Measurements from ENCODE around the gene P3H2.

DNA sequence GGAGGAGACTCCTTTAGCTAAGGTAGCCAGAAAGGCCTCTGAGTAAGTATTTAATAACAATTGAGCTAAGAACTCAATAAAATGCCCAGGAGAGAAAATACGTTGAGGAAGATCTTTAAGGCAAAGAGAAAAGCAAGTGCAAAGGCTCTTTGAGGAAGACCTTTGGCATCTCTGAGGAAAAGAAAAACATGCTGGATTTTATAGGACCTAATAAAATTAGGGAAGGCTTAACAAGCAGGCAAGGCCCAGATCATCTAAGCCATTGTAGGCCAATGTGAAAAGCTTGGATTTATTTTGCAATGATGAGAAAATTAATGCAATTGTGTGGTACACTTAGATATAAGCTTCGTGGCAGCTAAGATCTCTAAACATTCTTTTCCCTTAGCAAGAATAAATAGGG lies 75.7 kb downstream of the P3H2 start:
- TF ChIP-seq, protein P1, sequence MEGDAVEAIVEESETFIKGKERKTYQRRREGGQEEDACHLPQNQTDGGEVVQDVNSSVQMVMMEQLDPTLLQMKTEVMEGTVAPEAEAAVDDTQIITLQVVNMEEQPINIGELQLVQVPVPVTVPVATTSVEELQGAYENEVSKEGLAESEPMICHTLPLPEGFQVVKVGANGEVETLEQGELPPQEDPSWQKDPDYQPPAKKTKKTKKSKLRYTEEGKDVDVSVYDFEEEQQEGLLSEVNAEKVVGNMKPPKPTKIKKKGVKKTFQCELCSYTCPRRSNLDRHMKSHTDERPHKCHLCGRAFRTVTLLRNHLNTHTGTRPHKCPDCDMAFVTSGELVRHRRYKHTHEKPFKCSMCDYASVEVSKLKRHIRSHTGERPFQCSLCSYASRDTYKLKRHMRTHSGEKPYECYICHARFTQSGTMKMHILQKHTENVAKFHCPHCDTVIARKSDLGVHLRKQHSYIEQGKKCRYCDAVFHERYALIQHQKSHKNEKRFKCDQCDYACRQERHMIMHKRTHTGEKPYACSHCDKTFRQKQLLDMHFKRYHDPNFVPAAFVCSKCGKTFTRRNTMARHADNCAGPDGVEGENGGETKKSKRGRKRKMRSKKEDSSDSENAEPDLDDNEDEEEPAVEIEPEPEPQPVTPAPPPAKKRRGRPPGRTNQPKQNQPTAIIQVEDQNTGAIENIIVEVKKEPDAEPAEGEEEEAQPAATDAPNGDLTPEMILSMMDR (IDR thresholded peaks at IDR 0.05) = no peak
- TF ChIP-seq POLR2A (IDR thresholded peaks at IDR 0.05; ENCODE audit: low read depth) (no peak), POLR2AphosphoS5 (IDR thresholded peaks at IDR 0.05) (no peak)
